Measurements from ENCODE around the gene BLM. TPM values are rescaled to one million over a fixed set of nuclear protein-coding genes. Genes with fewer than 3 reads are reported as not detected.
"Not testable (repeated sequence)": the region's sequence is repeated elsewhere in the genome, so short reads cannot be mapped to it uniquely, and the experiment has no call there.

Gene BLM
- total RNA-seq, 1 donor from 2014 or later, result 57.8 TPM

DNA sequence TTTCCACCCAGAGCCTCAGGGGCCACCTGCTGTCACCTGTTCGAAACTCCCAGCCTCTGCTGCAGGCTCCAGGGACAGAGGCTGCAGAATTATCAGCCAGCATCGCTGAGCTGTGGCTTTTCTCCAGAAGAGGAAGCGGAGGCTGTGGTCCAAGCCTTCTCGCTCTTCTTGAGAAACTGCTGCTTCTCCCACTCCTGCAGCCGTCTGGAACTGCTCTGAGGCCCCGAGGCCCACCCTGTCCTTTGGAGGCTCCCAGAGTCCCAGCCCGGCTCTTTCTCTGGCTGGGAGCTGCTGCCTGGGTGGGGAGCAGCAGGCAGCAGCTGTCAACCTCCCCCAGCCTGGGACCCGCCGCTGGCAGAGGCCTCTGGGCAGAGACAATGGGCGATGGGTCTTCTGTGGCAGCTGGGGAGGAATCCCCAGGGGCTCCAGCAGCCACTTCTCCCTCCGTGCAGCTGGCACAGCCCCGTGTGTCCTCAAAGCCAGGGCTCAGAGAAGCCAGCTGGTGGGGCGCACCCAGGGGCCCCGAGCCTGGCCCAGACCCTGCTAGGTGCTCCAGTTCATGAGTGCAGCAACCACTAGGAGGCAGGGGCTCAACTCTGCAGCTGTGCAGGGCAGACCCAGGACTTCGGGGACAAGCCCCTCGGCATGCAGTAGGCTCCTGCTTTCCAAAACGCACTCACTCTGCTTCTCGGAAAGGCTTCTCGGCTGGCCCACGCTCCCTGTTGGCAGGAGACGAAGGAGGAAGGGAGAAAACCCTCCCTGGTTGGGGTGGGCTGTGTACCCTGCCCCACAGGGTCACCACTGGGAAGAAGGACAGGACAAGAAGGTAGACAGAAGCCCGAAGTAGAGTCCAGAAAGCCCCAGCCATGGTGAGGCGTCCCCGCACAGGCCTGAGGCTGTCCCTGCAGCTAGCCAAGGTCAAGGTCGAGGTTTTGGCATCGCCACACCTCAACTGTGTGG lies 101.4 kb downstream of the BLM start:
- intact Hi-C loops (cut with micrococcal nuclease), result loop anchor here (1.0 to 5.0 kb wide), 4 partner anchors 10 to 69 kb away; no protein-coding TSS in a partner anchor

DNA sequence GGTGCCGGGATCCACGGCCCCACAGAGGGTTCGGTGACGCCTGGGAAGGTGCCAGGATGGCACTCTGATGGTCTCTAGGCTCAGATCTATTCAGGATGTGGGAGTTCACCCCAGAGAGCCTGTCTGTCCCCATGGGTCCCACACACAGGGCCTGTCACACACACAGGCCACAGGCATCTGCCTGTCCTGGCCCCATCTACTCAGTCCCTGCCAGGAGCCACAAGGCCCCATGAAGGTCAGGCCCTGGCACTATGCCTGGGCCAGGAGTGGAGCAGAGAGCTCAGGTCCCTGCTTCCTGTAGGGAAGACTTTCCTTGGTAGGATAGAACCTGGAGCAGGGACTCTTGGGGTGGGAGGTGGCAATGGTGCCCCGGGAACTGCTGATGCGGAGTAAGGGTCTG lies 102.2 kb downstream of the BLM start:
- intact Hi-C loops (cut with micrococcal nuclease), result loop anchor here (5.0 kb wide), 2 partner anchors 53 to 68 kb away; no protein-coding TSS in a partner anchor

GRCh38 chr15:90819850-90820249 lies 102.7 kb downstream of the BLM start:
- intact Hi-C loops (cut with micrococcal nuclease), result loop anchor here (5.0 kb wide), 2 partner anchors 52 to 67 kb away; no protein-coding TSS in a partner anchor

DNA sequence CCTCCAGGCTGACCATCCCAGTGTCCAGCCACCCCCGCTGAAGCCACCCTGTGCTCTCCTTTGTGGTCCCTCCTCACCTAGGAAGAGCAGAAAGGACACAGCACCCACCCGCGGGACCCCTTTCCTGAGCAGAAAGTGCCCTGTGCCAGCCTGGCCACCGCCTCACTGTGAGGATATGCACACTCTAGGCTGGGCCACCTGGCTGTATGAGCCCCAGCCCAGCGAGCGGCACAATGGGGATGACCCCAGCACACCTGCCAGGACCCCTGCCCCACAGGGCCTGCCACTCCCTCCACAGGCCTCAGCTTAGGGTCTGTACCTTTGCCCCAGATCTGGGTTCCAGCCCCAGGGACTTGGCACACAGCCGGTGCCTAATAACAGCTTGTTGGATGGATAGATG lies 103.3 kb downstream of the BLM start:
- intact Hi-C loops (cut with micrococcal nuclease), result no loop called here

GRCh38 chr15:90822204-90822955 lies 105.2 kb downstream of the BLM start:
- intact Hi-C loops (cut with micrococcal nuclease), result no loop called here

- intact Hi-C loops (cut with micrococcal nuclease), result no loop called here
Measured at GRCh38 chr15:90823455-90823974, 106.4 kb downstream of the BLM start.

GRCh38 chr15:90825115-90825899 lies 108.2 kb downstream of the BLM start:
- intact Hi-C loops (cut with micrococcal nuclease), result not testable (repeated sequence)

DNA sequence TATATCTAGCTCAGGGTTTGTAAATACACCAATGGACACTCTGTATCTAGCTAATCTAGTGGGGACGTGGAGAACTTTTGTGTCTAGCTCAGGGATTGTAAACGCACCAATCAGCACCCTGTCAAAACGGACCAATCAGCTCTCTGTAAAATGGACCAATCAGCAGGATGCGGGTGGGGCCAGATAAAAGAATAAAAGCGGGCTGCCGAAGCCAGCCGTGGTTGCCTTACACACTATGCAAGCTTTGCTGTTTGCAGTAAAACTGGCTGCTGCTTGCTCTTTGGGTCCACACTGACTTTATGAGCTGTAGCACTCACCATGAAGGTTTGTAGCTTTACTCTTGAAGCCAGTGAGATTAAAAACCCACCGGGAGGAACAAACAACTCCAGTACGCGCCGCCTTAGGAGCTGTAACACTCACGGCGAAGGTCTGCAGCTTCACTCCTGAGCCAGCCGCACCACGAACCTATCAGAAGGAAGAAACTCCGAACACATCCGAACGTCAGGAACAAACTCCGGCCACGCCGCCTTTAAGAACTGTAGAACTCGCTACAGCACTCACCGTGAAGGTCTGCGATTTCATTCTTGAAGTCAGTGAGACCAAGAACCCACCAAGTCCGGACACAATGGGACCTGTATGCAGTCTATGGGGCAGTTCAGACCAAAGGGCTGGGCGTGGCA lies 109.2 kb downstream of the BLM start:
- intact Hi-C loops (cut with micrococcal nuclease), result not testable (repeated sequence)

GRCh38 chr15:90826886-90827435 lies 109.8 kb downstream of the BLM start:
- intact Hi-C loops (cut with micrococcal nuclease), result no loop called here

- intact Hi-C loops (cut with micrococcal nuclease), result loop anchor here (1.0 kb wide), 1 partner anchor 10 kb away; no protein-coding TSS in a partner anchor
Measured at GRCh38 chr15:90828111-90828510, 111.0 kb downstream of the BLM start.

- intact Hi-C loops (cut with micrococcal nuclease), result no loop called here
Measured at GRCh38 chr15:90829126-90829525, 112.0 kb downstream of the BLM start.

DNA sequence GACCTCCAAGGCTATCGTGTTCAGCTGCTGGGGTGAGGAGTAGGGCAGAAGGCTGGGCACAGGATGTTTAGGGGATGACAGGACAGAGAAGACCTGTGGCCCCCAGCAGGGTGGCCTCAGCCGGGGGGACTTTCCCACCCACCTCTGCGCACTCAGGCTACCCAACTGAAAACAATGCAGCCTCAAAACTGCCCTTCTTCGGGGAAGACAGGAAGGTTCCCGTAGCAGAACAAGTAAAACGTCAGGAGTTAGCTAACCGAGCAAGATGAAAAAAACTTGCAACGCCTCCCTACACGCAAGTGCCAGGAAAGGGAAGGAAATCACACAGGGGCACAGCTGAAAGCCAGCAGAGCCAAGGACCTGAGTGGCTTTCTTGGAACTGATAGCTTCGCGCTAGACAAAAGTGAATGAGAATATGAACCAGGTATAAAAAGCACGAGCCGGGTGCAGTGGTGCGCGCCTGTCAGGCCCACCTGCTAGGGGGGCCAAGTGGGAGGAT lies 112.8 kb downstream of the BLM start:
- intact Hi-C loops (cut with micrococcal nuclease), result loop anchor here (1.0 kb wide), 2 partner anchors 8 to 22 kb away; no protein-coding TSS in a partner anchor

DNA sequence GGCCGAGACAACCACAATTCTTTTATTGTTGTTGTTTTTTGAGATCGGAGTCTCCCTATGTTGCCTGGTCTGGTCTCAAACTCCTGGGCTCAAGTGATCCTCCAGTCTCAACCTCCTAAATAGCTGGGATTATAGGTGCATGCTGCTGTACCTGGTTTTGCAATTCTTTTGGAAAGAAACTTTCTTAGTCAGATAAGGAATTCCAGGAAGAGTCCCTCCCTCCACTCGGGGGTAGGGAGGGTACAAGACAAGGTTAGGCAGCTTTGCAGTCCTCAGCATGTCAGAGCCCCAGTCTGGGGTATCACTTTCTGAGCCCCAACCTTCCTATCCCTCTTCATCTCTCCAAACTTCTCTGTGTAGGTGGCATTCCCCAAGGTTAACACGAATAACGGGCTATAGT lies 117.5 kb downstream of the BLM start:
- intact Hi-C loops (cut with micrococcal nuclease), result loop anchor here (5.0 kb wide), 1 partner anchor 38 kb away; no protein-coding TSS in a partner anchor

DNA sequence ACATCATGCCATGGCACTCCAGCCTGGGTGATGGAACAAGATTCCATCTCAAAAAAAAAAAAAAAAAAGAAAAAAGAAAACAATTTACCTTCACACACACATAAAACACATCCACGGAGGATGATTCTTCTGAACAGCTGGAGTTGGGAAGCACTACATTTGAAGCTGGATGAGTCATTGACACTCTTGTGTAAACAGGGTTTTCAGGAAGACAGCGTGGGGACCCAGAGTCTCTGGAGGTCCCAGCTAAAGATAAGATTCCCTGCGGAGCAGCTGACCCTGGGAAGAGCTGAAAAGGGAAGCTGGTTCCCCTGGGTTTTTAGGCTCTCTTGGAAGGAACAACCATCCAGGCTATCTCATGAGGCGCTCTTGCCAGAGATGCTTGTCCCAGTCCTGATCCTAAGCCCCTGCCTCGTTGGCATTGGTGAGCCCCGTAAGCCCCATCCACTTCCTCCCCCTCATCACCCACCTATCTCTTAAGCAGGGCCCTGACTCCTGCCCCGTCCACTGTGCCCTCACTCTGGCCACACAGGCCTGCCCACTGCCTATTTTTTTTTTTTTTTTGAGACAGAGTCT lies 119.2 kb downstream of the BLM start:
- intact Hi-C loops (cut with micrococcal nuclease), result loop anchor here (5.0 kb wide), 1 partner anchor 36 kb away; no protein-coding TSS in a partner anchor

DNA sequence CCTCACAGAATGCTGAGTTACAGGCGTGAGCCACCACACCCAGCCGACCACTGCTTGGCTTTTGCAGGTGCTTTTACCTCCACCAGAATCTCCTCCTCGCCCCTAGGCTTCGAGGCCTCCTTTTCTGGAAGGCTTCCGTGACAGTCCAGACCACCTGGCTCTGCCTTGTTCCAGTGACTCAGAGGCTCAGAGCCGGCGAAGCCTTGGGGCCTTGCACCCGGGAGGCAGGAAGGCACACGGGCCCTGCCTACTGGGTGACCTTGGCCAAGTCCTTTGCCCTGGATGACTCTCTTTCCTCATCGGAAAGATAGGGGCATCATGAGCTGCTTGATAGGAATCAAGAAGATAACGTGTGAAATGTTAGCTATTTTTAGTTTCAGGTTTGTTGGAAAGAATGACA lies 119.9 kb downstream of the BLM start:
- intact Hi-C loops (cut with micrococcal nuclease), result loop anchor here (5.0 kb wide), 1 partner anchor 35 kb away; no protein-coding TSS in a partner anchor

GRCh38 chr15:90838139-90838538 lies 121.0 kb downstream of the BLM start:
- intact Hi-C loops (cut with micrococcal nuclease), result loop anchor here (1.0 to 5.0 kb wide), 3 partner anchors 8 to 34 kb away; no protein-coding TSS in a partner anchor

DNA sequence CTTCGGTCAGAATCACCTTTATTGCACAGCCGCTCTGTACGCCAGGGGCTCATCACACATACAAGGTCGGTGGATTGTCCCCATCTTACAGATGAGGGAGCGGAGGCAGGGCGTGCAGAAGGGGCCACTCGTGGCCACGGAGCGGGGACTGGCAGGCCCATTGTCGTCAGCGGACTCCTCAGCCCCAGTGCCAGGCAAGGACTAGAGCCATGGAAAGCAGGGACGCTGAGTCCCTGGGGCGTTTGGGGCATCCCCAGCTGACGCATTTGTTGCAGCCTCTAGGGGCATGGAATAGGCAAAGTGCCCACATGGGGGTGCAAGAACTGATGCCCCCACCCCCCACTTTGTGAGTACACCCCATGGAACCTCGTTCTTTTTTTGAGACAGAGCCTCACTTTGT lies 121.4 kb downstream of the BLM start:
- intact Hi-C loops (cut with micrococcal nuclease), result loop anchor here (1.0 to 5.0 kb wide), 3 partner anchors 8 to 34 kb away; no protein-coding TSS in a partner anchor

- intact Hi-C loops (cut with micrococcal nuclease), result loop anchor here (5.0 kb wide), 1 partner anchor 33 kb away; no protein-coding TSS in a partner anchor
Measured at GRCh38 chr15:90839187-90840071, 122.3 kb downstream of the BLM start.

Measured in T-helper 2 cell treated with Interferon-gamma antibody and Interleukin-4, amounts not matched to agents 100 ng/mL and 5 ng/mL, for 36 hours (primary cell).